LHCN-M2 (cell line): Measurements from ENCODE around the gene TTK. TPM values are rescaled to one million over a fixed set of nuclear protein-coding genes. Genes with fewer than 3 reads are reported as not detected.
"Not testable (repeated sequence)": the region's sequence is repeated elsewhere in the genome, so short reads cannot be mapped to it uniquely, and the experiment has no call there.

Experiments
- DNase-seq: peaks from one replicate; pipeline ENCODE4 v3.0.0-alpha.2; 2012; ENCODE audit warnings: low read depth
- total RNA-seq: library from RNA; depleted of rRNA; stranded (reverse); fragments of >200 nt; gene quantifications from 2 replicates; pipeline ENCODE4 v1.2.3, GENCODE V29; 2014; rRNA removed

The TTK gene
- total RNA-seq, 1 experiment from 2014 or later = 63.7 TPM

- DNase-seq = no peak
These were observed 16.7 kb downstream of the TTK start for GRCh38 chr6:80021131-80021530.

GRCh38 chr6:80021591-80021990 is 17.1 kb downstream of the TTK start:
- DNase-seq = no peak

- DNase-seq = peak; percentile 35
These were observed 18.4 kb downstream of the TTK start for GRCh38 chr6:80022803-80023202.

GRCh38 chr6:80028589-80028988 is 24.1 kb downstream of the TTK start:
- no peak for DNase-seq

- DNase-seq = no peak
These were observed 25.0 kb downstream of the TTK start for GRCh38 chr6:80029470-80029869.

- not testable (repeated sequence) for DNase-seq
These were observed 43.8 kb downstream of the TTK start for GRCh38 chr6:80048220-80048619.

GRCh38 chr6:80060774-80061173 is 56.3 kb downstream of the TTK start:
- DNase-seq = no peak

- not testable (repeated sequence) for DNase-seq
These were observed 63.7 kb downstream of the TTK start for GRCh38 chr6:80068146-80068545.

- DNase-seq = not testable (repeated sequence)
These were observed 66.0 kb downstream of the TTK start for GRCh38 chr6:80070431-80070830.

- no peak for DNase-seq
These were observed 72.6 kb downstream of the TTK start for GRCh38 chr6:80077067-80077466.

GRCh38 chr6:80088637-80089036 is 84.2 kb downstream of the TTK start:
- no peak for DNase-seq

GRCh38 chr6:80091506-80091905 is 87.1 kb downstream of the TTK start:
- no peak for DNase-seq

Other genes starting within 250 kb of the TTK start
- gene ELOVL4, start 57.1 kb upstream of the TTK start, total RNA-seq = 5.5 and 7.1 TPM in 2 replicates
- gene BCKDHB, start 102.0 kb downstream of the TTK start, total RNA-seq = 32.2 and 33.6 TPM in 2 replicates